RKO (cell line): ENCODE measurements around the gene FIGNL1.

Experiments
- DNase-seq: peaks from one replicate; pipeline ENCODE4 v3.0.0-alpha.2; 2016; ENCODE audit warnings: low spot score

FIGNL1 gene

GRCh38 chr7:50449881-50450589, at the start of gene FIGNL1:
TSS of gene FIGNL1 (minus strand) at chr7:50450350. CDS start at chr7:50447287, 3,063 bp downstream.
- peak; percentile 85 for DNase-seq

DNA sequence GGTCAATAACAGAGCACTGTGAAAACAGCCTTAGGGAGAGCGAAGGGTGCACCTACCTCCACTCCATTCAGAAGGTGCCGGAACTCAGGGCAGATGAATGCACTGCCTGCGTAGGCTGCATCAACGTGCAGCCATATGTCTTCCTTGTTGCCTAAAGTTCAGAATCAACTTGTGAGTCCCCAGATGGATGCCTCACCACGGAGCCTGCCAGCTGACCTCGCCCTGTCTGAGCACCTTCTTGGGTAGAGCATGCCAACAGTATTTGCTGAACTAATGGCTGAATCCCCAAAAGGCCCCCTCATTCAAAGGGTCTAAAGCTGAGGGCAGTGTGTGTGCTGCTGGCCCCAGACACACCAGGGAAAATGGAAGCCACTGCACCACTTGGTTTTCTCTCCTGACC, 48.9 kb upstream of the FIGNL1 start:
- no peak for DNase-seq

- DNase-seq: no peak
Measured at GRCh38 chr7:50497968-50498367, 47.8 kb upstream of the FIGNL1 start.

- no peak for DNase-seq
Measured at GRCh38 chr7:50497068-50497642, 47.0 kb upstream of the FIGNL1 start.

GRCh38 chr7:50496569-50496968, 46.4 kb upstream of the FIGNL1 start:
- DNase-seq: no peak

DNA sequence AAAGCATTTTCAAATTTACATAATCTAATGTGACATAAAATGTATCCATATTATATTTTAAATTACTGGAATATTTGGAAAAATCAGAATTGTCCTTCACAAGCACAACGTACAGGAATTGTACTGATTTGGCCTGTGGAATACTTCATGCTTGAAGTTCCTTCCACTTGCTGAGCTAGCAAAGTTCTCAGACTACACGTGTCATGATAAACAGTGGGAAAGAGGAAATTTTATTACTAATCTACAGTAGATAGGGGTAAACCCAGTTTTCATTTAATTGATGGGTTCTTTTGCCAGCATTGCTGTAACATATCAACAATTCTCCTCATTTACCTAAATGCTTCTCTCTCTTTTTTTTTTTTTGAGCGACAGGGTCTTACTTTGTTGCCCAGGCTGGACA, 45.6 kb upstream of the FIGNL1 start:
- no peak for DNase-seq

DNA sequence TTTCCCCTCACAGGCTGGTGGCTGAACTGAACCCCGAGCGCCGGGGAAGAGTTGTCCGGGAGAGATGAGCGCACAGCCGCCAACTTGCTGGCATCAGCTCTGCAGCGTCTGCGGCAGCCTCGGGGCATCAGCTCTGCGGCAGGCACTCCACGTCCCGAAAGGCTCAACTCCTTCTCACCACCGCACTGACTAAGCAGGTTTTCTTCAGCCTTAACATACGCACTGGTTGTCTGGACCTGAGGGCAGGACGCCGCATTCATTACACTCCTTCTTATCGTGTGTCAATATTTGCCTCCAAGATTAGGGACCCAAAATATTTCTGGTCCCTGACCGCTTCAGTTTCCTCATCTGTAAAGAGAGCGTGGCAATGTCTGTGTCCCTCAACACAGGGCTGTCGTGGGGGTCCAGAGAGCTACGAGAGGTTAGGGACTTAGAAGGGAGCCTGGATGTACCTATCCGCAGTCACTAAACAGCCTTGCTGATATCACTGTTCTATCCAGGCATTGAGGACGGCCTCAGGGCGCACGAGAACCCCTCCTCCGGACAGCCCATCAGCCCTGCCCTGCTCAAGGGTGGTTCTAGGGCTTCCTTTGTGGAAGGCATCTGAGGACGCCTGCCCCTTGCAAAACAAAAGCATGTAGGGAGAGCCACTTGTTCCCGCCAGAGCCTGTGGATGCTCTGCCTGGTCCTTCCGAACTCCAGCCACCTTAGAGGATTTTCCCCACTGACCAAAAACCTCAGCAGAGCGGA, 42.8 kb upstream of the FIGNL1 start:
- DNase-seq: no peak

DNA sequence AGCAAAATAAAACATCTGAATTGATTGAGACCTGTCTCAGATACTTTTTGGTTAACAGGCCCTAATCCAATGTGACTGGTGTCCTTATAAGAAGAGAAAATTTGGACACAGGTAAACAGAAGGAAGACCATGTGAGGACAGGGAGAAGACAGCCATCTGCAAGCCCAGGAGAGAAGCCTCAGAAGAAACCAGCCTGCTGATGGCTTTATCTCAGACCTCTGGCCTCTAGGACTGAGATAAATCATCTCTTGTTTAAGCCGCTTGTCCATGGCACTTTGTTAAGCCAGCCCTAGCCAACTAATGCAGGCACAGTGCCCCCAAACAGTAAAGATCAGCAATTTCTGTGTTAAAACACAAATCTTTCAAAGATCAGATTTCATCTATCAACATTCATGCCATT, 41.8 kb upstream of the FIGNL1 start:
- no peak for DNase-seq

DNA sequence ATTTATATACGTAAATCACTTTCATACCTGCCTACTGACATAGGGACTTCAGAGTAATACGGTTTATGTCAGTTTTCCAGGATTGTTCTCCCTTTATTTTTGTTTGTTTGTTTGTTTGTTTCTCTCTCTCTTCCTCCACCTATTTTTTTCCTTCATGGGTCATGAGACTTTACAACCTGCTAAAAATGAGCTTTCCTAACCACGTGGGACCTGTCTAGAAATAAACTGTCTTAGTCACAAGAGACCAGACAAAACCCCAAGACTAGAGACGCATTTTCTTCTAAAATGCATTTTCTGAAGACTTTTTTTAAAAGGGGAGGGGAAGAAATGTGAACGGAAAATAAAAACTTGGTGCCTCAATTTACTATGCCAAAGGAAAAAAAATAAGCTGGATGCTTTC, 41.1 kb upstream of the FIGNL1 start:
- DNase-seq: no peak

GRCh38 chr7:50488379-50488778, 38.2 kb upstream of the FIGNL1 start:
- no peak for DNase-seq

- no peak for DNase-seq
Measured at GRCh38 chr7:50486512-50486911, 36.4 kb upstream of the FIGNL1 start.

DNA sequence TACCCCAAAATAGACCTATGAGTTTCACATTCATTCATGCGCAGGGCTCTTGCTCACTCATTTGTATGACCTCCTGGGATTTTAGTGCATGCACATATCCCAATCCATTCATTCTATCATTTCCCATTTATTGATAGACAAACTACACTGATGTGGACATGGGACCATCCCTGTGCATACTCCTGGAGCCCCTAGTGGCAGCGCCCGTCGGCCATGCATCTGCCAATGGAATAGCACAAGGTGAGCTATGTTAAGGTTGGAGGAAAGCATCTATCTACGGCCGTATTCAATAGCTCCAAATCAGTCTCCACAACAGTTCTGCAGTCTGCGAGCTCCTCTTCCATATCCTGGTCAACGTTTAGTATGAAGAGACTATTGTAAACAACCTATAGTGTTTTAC, 31.7 kb upstream of the FIGNL1 start:
- no peak for DNase-seq

- no peak for DNase-seq
Measured at GRCh38 chr7:50480797-50481196, 30.6 kb upstream of the FIGNL1 start.

DNA sequence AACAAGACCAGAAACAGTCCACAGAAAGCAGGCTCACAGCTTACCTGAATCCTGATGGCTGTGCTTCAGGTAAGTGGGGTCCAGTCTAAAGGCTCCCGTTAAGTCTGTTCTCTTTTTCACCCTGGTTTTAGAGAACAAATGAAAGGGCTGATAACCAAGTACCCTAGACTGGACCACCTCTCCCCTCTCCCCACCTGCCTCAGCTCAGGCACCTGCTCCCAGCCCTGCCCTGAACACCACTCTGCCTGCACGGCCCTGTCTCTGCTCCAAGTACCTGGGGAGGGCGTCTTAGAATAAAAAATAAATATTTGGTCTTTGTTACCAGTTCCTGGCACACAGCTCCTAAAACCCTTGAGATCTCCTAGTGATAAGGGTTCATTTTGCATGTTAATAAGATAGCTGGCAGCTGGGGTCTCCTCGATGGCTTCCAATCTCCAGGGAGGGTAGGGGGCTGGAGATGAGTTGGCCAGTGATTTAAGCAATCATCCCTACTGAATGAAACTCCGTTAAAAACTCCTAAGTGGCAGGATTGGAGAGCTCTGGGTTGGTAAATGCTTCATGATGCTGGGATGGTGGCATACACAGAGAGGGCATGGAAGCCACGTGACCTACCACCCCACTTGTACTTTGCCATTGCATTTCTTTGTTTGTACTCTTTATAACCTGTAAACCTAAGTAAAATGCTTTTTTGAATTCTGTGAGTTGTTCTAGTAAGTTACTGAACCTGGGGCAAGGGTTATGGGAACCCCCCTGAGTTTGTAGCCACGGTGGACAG, 29.8 kb upstream of the FIGNL1 start:
- no peak for DNase-seq

DNA sequence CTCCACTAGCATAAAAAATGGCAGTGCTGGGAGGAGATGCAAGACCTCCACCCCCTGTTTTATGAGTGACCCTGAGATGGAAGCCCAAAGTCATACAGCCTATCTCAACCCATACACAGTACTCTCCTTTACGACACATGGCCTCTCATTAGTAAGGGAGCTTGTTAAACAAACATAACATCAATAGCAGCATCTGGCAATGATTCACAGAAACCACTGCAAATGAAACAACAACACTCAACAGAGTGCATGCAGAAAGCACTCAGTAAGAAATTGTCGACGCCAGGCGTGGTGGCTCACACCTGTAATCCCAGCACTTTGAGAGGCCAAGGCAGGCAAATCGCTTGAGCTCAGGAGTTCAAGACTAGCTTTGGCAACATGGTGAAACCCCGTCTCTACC, 27.5 kb upstream of the FIGNL1 start:
- DNase-seq: no peak

DNA sequence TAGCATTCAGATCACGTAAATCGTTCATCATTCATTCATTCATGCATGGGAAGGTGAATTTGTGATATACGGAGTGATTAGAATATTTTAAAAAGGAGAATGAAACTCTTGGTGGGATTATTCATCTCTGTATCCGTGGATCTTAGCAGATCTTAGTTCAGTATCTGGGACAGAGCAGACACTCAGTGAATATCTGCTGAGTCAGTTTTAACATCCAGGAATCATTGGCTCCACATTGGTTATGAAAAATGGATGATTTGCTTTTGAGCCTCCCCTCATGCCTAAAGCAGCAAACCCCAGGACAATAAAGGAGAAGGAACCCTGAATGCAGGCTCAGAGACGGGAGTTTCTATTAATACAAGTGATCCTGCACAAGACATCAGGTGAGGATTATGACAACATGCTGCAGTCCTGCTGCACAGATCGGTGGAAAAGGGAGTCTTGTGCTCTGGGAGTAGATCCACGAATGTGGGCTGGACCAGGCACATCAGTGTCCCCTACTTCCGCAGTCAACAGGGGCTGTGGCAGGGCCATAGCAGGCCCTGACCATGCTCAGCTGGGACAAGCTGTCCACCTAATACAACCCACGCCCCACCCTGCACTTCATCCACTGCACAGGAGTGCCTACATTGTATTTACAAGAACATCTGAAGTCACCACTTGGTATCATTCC, 26.9 kb upstream of the FIGNL1 start:
- DNase-seq: no peak

GRCh38 chr7:50475340-50475739, 25.2 kb upstream of the FIGNL1 start:
- DNase-seq: no peak

DNA sequence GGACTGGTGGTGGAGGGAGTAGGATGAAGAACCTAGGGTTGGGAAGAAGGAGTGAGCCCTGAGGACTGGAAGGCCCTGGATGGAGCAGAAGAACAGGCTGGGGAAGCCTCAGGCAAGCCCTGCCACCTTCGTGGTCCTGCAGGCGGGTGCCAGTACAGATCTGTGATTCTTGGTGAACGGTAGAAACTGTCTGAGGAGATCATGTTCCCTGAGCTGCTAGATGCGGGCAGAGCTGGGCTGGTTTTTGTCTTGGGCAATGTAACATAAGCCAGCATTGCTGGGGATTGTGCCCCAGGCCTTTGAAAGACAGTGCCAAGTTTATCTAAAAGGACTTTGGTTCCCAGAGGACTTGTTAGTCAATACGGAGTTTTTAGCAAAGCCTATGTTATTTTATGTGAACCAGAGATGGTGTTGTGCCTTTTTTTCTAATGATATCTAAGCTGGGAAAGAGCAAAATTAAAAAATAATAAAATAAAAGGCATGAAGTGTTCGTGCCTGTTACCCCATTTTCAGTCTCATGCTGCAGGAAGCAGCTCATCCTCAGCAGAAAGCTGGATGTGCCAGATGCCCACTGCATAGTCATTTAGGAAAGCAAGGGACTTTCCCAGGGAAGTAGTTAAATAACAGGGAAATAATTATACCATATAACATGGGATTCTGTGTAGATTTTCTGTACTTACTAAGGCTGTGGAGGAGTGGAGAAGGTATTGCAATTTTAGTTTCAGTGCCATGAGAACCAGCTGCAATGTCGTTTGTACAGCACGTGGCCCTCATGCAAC, 24.4 kb upstream of the FIGNL1 start:
- no peak for DNase-seq

GRCh38 chr7:50473531-50473930, 23.4 kb upstream of the FIGNL1 start:
- no peak for DNase-seq

DNA sequence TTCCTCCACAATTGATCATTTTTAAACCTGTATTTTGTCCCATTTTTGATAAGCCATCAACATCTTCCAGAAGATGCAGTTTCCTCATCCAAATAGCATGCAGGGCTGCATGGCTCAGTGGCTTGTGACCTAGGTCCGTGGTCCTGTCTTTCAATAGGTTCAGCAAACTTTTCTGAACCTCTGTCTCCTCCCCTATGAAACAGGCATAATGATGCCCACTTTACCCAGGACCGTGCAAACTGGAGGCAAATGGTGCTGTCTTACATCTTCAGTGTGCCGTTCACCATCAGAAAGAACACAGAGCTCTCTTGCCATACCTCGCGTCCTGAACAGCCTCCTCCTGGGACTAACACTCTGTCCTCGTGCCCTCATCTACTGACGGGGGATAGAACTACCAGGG, 22.3 kb upstream of the FIGNL1 start:
- no peak for DNase-seq

DNA sequence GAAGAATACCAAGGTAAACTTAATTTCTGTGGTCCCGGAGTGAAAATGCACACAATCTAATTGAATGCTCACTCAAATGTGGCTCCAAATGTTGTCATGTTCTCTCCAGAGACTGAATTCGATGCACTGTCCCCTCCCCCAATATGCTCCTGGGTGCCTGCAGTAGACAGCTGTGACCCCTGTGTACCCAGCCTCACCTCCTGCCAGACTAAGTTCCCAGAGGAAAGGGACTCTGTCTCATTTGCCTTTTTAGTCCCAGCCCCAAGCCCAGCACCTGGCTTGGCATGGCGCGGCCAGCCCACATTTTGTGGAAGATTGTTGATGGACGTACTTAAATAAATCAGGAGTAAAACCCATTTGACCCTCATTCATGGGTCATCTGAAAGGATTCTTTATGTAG, 21.8 kb upstream of the FIGNL1 start:
- DNase-seq: no peak
